ENCODE measurements around the gene ZNF581. TPM values are rescaled to one million over a fixed set of nuclear protein-coding genes. Genes with fewer than 3 reads are reported as not detected.

The ZNF581 gene
- total RNA-seq, 3 donors from 2014 or later: 10.7 to 16.8 (median 16.7) TPM

DNA sequence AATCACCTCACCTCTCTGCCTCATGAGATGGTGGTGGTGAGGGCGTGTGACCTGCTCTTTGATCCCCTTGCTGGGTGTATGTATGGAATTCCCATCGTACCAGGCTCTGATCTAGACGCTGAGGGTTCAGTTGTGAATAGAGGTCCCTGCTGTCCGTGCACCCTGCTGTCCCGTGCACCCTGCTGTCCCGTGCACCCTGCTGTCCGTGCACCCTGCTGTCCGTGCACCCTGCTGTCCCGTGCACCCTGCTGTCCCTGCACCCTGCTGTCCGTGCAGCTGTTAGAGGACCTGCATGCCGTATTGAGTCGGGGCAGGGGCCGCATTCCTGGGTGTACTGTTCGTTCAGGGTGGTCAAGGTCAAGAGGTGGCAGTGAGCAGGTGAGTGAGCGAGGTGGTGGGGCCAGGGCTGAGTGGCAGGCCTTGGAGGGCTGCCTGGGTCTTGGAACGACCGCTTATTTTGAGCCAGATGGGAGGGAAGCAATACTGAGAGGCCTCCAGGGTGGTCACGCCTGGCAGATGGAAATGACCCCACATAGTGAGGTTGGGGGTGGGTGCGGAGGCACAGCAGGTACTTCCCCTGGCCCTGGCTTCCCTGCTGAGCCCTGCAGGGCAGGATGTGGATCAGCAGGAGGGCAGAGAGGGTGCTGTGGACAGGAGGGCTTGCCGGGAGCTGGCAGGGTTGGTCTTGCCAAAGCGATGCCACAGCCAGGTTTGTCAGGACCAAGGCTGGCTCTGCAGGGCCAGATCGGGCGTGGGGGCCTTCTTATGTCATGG, 27.0 kb downstream of the ZNF581 start:
- no peaks in the 10 kb centered on the region for H3K27me3 ChIP-seq
- no peak for DNase-seq (ENCODE audit: low spot score in 2 of 2)

DNA sequence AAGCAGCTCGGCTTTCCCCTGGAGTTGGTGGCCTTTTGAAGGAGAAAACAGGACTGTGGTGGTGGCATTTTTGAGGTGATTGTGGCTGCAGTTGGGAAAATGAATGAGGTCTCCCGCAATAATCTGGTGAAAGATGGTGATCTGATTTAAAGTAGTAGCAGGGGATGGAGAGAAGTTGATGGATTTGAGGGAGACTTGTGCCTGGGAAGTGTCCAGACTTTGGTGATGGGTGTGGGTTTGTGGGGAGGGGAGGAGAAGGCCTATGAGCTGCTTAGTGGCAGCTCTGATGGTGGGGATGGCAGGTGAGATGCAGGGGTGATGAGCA, 27.6 kb downstream of the ZNF581 start:
- Histone ChIP-seq H3K9me3 (no peaks in the 10 kb centered on the region), H3K27ac (no peak overlapping the region), H3K4me1 (peaks cover 0 to 8% of the 10 kb centered on the region in 2 donors), H3K27me3 (no peaks in the 10 kb centered on the region), H3K4me3 (no peak overlapping the region), H3K36me3 (peaks cover 22% of the 10 kb centered on the region)
- intact Hi-C loops (cut with DNase I; ENCODE audit: low total_unique reads): no loop called here
- no peak for DNase-seq (ENCODE audit: low spot score in 2 of 2)
- TF ChIP-seq POLR2A (IDR thresholded peaks at IDR 0.05) (no peak), POLR2AphosphoS5 (IDR thresholded peaks at IDR 0.05) (no peak)
- TF ChIP-seq, protein P1, sequence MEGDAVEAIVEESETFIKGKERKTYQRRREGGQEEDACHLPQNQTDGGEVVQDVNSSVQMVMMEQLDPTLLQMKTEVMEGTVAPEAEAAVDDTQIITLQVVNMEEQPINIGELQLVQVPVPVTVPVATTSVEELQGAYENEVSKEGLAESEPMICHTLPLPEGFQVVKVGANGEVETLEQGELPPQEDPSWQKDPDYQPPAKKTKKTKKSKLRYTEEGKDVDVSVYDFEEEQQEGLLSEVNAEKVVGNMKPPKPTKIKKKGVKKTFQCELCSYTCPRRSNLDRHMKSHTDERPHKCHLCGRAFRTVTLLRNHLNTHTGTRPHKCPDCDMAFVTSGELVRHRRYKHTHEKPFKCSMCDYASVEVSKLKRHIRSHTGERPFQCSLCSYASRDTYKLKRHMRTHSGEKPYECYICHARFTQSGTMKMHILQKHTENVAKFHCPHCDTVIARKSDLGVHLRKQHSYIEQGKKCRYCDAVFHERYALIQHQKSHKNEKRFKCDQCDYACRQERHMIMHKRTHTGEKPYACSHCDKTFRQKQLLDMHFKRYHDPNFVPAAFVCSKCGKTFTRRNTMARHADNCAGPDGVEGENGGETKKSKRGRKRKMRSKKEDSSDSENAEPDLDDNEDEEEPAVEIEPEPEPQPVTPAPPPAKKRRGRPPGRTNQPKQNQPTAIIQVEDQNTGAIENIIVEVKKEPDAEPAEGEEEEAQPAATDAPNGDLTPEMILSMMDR (IDR thresholded peaks at IDR 0.05): no peak

More for the DNA sequence above, 27.0 kb downstream of the ZNF581 start:
- H3K36me3 ChIP-seq: peaks cover 25% of the 10 kb centered on the region
- no peak overlapping the region for H3K27ac ChIP-seq
- peaks cover 0 to 6% of the 10 kb centered on the region in 2 donors for H3K4me1 ChIP-seq
- intact Hi-C loops (cut with DNase I; ENCODE audit: low total_unique reads): no loop called here
- no peaks in the 10 kb centered on the region for H3K9me3 ChIP-seq
- H3K4me3 ChIP-seq: no peak overlapping the region
- TF ChIP-seq, protein P1 (IDR thresholded peaks at IDR 0.05): no peak
- no peak for TF ChIP-seq POLR2AphosphoS5 (IDR thresholded peaks at IDR 0.05)
- TF ChIP-seq POLR2A (IDR thresholded peaks at IDR 0.05): no peak

DNA sequence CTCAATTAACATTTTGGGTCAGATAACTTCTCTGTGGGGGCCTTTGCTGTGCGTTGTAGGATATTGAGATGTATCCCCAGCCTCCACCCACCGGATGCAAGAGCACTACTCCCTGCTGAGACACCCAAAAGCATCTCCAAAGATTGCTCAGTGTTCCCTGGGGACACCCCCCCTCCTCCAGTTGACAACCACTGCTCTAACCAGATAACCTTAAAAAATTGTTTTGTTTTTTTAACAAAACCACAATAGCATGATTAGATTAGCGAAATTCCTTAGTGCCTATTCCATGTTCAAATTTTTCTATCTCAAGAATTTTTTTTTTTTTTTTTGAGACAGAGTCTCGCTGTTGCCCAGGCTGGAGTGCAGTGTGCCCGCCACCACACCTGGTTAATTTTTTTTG, 29.0 kb downstream of the ZNF581 start:
- Histone ChIP-seq H3K36me3 (peaks cover 13% of the 10 kb centered on the region), H3K9me3 (no peaks in the 10 kb centered on the region), H3K27ac (no peak overlapping the region), H3K4me1 (peaks cover 0 to 22% of the 10 kb centered on the region in 2 donors), H3K4me3 (no peak overlapping the region), H3K27me3 (no peaks in the 10 kb centered on the region)
- no peak for DNase-seq (ENCODE audit: low spot score in 2 of 2)
- intact Hi-C loops (cut with DNase I; ENCODE audit: low total_unique reads): no loop called here
- TF ChIP-seq POLR2AphosphoS5 (IDR thresholded peaks at IDR 0.05) (no peak), POLR2A (IDR thresholded peaks at IDR 0.05) (no peak)
- TF ChIP-seq, protein P1 (IDR thresholded peaks at IDR 0.05): no peak

DNA sequence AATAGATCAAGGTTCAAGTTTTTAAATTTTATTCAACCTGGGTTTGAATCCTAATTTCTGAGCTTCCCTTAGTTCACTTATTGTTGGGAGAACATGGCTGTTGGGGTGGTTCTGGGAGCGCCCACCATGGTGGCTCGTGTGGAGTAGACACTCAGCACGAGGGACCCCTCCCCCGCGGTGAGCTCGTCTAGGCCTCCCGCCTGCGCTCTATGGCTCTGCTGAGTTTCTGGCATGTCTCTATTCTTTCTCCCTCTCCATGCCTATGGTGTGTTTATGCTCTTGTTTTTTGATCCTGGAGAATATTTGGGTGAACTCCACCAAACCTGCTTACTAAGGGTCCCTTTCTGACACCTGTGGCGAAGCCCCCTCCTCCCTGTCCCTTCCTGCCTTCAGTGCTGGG, 30.0 kb downstream of the ZNF581 start:
- Histone ChIP-seq H3K27me3 (no peaks in the 10 kb centered on the region), H3K4me3 (no peak overlapping the region), H3K36me3 (peaks cover 15% of the 10 kb centered on the region), H3K27ac (no peak overlapping the region), H3K9me3 (no peaks in the 10 kb centered on the region), H3K4me1 (peaks cover 0 to 26% of the 10 kb centered on the region in 2 donors)
- intact Hi-C loops (cut with DNase I; ENCODE audit: low total_unique reads): no loop called here
- TF ChIP-seq POLR2A (IDR thresholded peaks at IDR 0.05): no peak
- TF ChIP-seq, protein P1 (IDR thresholded peaks at IDR 0.05): no peak
- no peak for TF ChIP-seq POLR2AphosphoS5 (IDR thresholded peaks at IDR 0.05)
- DNase-seq (ENCODE audit: low spot score in 2 of 2): no peak

DNA sequence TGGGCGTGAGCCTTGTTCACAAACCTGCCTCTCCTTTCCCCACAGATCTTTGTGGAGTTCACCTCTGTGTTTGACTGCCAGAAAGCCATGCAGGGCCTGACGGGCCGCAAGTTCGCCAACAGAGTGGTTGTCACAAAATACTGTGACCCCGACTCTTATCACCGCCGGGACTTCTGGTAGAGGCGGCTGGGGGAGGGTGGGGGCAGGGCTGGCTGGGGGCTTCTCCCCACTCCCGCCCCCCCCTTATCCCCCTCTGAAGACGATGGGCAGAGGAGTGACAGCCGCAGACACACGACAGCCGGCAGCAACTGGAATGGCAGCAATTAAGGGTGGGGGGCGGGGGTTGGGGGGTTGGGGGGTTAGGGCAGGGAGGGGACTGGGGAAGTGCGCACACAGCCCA, 30.4 kb downstream of the ZNF581 start:
- Histone ChIP-seq H3K36me3 (peaks cover 17% of the 10 kb centered on the region), H3K4me3 (no peak overlapping the region), H3K4me1 (peaks cover 0 to 26% of the 10 kb centered on the region in 2 donors), H3K9me3 (no peaks in the 10 kb centered on the region), H3K27ac (peak overlapping the region; percentile 91 to 96), H3K27me3 (no peaks in the 10 kb centered on the region)
- TF ChIP-seq POLR2A (IDR thresholded peaks at IDR 0.05) (no peak), POLR2AphosphoS5 (IDR thresholded peaks at IDR 0.05) (no peak)
- TF ChIP-seq, protein P1 (IDR thresholded peaks at IDR 0.05): no peak
- DNase-seq (ENCODE audit: low spot score in 2 of 2): no peak
- intact Hi-C loops (cut with DNase I; ENCODE audit: low total_unique reads): no loop called here
